Umbilical cord (tissue), 2 donors: ENCODE measurements around the gene SPAAR. TPM values are rescaled to one million over a fixed set of nuclear protein-coding genes. Genes with fewer than 3 reads are reported as not detected.

Experiments
- DNase-seq: peaks from one replicate; pipeline ENCODE4 v3.0.0-alpha.2; 2015; ENCODE audit warnings: low spot score
- total RNA-seq: library from RNA; depleted of rRNA; stranded (reverse); fragments of >200 nt; gene quantifications from one replicate; pipeline ENCODE4 v1.2.3, GENCODE V29; 2014; ENCODE audit warnings: low replicate concordance; ENCODE audit not compliant: insufficient read depth

SPAAR gene
- total RNA-seq, 1 donor from 2014 or later, result 1.4 TPM

DNA sequence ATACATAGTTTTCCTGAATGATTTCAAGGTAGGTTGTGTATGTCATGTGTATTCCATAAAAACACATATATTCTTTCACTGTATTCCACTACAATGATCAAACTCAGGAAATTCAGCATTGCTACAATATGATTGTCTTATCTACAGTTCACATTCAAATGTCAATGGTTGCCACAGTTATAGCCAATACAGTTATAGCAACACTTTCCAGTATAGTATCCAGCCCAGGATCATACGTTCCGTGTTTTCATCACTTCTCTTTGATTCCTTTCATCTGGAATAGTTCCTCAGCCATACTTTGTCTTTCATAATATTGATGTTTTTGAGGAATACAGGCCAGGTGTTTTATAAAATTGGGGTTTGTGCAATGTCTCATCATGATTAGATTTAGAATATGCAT, 39.2 kb downstream of the SPAAR start:
- no peak for DNase-seq

DNA sequence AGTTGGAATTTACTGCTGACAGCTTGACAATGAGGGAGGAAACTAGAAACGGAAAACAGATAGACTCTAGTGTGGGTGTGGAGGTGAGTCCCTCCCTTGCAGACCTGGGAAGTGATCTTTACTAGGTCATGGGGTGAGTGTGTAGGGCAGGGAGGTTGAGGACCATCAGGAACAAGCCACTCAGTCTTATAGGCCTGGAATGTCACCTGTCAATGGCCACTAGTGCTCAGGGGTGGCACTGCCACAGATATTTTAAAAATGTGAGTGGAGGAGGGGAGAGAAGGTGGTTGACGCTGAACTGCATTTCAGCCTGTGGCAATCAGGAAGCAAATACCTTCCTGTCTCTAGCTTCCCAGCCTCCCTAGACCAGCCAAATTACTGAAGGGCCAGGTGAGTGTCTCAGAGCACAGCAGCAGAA, 39.6 kb downstream of the SPAAR start:
- no peak for DNase-seq

DNA sequence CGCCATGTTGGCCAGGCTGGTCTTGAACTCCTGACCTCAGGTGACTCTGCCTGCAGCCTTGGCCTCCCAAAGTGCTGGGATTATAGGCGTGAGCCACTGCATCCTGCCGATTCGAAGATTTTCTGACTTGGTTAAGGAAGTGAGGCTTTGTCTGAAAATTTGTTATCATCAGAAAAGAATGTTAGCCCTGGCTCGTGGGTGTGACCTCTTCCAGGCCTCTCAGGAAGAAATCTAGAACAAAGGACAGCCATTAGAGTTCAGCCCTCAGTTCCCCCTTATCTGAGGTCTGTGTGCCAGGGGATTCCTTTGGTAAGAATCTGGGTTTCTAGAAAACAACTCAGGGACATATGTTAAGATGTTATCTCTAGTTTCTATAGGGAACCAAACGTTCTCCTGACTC, 42.4 kb downstream of the SPAAR start:
- DNase-seq, result peak; percentile 18

DNA sequence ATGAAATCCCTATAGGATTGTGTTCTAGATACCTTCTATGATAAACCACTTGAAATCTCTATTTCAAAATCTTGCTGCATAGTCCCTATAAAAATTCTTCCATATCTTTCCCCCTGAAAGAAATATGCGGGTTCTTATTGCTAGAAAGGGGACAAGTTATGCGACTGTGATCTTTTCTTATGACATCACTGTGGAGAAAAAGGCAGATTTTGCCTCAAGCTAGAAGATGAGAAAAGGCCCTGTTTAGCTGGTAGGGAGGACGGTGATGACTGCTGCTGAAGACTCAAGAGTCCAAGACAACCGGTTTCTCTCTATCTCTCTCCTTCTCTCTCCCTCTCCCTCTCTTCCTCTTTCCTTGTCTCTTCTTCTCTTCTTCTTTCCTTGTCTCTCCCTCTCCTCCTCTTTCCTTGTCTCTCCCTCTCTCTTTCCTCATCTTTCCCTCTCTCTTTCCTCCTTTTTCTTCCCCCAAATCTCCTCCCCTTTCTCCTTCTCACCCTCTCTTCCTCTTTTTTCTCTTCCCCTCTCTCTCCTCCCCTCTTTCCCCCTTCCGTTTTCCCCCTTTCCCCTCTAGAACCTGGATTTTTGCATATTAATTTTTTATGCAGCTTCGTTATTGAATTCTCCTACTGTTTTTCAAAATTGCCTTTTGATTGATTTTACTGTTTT, 43.4 kb downstream of the SPAAR start:
- no peak for DNase-seq

DNA sequence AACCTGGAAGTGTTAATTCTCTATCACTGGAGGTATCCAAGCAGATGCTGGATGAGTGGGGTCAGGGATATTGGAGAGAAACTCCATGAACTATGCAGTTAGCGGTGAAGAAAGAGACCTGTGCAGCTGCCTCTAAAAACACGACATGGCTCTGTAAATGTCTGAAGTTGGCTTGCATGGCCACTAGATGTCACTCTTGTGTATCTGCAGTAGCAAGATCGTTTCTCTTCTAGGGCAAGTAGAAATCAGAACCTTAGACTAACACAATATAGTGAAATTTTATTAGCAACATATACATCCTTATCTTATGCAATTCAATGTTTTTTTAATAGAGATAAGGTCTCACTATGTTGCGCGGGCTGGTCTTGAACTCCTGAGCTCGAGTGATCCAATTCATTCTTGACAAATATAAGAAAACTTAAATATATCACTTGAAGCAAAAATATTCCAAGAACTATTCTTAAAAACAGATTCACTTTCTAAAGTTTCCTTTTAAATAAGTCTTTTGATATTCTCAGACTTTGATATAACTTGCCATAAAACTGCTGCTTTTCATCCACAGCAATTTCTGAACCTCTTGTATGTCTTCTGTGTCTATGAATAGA, 45.8 kb downstream of the SPAAR start:
- peak; percentile 77 for DNase-seq

DNA sequence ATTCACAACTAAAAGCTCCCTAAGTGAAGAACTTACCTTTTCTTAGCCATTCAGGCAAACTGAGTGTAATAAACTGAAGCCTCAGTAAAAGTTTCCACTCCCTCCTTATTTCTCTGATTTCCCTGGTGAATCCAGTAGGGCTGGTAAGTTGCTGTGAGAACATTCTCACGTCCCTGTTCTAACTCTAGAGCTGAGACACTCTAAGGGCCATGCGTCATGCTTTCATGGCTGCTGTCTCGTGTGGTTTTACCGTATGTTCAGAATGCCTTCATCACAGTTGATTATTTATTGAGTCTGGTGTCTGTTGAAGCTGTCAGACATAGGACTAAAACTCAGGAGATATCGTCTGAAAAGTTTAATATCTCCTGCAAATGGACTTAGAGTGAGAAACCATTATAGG, 47.4 kb downstream of the SPAAR start:
- DNase-seq, result no peak

DNA sequence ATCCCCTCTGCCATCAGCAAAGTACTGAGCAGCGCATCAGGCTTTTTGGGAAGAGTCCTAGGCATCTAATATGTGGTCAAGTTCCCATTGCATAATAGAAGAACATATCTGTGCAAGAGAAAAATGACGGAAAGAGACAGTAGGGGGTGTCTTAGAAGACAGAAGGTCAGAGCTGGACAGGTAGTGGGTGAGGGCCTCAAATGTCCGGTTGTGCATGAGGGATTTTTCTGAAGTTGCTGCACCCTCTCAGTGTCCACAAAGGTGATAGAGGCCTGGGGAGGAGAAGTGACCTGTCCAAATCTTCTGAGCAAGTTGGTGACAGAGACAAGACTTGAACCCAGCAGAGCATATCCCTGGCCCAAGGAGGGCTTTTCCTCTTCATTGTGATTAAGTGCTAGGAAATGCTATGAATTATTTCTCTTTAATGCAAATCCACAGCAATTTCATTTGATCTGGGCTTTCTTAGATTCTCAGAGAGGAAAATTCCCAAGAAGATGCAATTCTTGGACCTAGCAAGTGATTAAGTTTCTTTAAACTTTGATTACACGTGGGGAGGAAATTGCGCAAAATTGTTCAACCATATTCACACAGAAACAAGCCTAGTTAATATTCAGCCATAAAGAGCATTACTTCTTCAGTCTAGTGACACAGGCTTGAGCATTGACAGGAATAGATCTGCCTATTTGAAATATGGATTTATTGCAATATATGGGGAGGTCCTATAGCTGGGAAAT, 49.0 kb downstream of the SPAAR start, which contains the start of gene OR2S2:
Gene OR2S2 (minus strand): TSS at position 51 of the 734 bp plus-strand sequence. CDS start 56 bp downstream, outside the sequence.
- DNase-seq, result no peak

DNA sequence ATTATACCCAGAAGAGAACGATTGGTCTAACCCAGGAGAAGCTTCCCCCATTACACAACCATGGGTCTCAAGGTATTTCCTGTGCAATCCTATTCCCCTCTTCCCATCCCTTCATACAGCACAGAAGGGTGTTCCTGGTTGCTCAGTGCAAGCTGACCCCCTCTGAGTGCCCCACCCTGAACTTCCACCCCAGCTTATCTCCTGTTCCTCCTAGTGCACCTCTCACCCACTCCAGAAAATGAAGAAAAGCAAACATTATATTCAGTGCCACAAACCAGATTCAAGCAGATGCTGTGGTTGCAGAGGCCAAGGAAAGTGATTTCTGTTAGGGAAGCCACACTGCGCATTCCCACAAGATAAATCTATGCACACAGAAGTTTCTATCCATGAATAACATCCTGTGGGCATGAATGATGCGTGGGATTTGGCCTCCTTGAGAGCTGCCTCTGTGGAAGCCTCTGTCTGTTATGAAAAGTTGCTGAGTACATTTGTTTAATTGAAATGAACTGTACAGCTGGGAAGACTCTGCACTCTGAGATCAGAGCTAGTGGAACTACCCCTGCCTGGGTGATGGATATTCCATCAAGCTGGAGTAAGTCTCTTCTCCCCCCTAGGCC, 50.9 kb downstream of the SPAAR start:
- DNase-seq, result no peak

Other genes with a start within 250 kb of the SPAAR start
- gene ARHGEF39, start 244.3 kb upstream of the SPAAR start, total RNA-seq, result 5.5 TPM
- 13.0 TPM for gene CA9, start 235.6 kb upstream of the SPAAR start, total RNA-seq
- 2,993 TPM for gene TPM2, start 219.6 kb upstream of the SPAAR start, total RNA-seq
- 273 TPM for gene TLN1, start 177.3 kb upstream of the SPAAR start, total RNA-seq
- gene CREB3, start 176.8 kb upstream of the SPAAR start, total RNA-seq, result 41.9 TPM
- gene GBA2, start 160.3 kb upstream of the SPAAR start, total RNA-seq, result 24.3 TPM
- 7.0 TPM for gene RGP1, start 160.2 kb upstream of the SPAAR start, total RNA-seq
- gene MSMP, start 155.2 kb upstream of the SPAAR start, total RNA-seq, result not detected
- gene NPR2, start 117.9 kb upstream of the SPAAR start, total RNA-seq, result 15.9 TPM
- 5.1 TPM for gene SPAG8, start 97.2 kb upstream of the SPAAR start, total RNA-seq
- 2.9 TPM for gene HINT2, start 94.4 kb upstream of the SPAAR start, total RNA-seq
- 1.2 TPM for gene FAM221B, start 80.8 kb upstream of the SPAAR start, total RNA-seq
- 3.9 TPM for gene TMEM8B, start 80.3 kb upstream of the SPAAR start, total RNA-seq
- not detected for gene OR13J1, start 39.1 kb upstream of the SPAAR start, total RNA-seq
- gene HRCT1, start 3.3 kb upstream of the SPAAR start, total RNA-seq, result 13.7 TPM
- gene OR2S2, start 48.7 kb downstream of the SPAAR start, total RNA-seq, result not detected
- 12.0 TPM for gene RECK, start 127.4 kb downstream of the SPAAR start, total RNA-seq
- gene GLIPR2, start 227.2 kb downstream of the SPAAR start, total RNA-seq, result 75.1 TPM